ENCODE data around the gene SORCS2. TPM values are rescaled to one million over a fixed set of nuclear protein-coding genes. Genes with fewer than 3 reads are reported as not detected.

Gene SORCS2
- polyA plus RNA-seq, 1 donor from 2014 or later = not detected

- no peak overlapping the region for H3K27ac Mint-ChIP-seq
- H3K27me3 Mint-ChIP-seq = peaks cover 2% of the 10 kb centered on the region
- peaks cover 0 to 7% (median 2%) of the 10 kb centered on the region in 3 donors for H3K9me3 Mint-ChIP-seq
- no peaks in the 10 kb centered on the region for H3K36me3 Mint-ChIP-seq
- H3K4me1 Mint-ChIP-seq = peaks cover 0 to 2% (median 0%) of the 10 kb centered on the region in 3 donors
- no peak overlapping the region for H3K4me3 Mint-ChIP-seq
These were observed 320.6 kb downstream of the SORCS2 start for GRCh38 chr4:7512946-7513345.

- Mint-ChIP-seq H3K4me3 (no peak overlapping the region), H3K4me1 (peaks cover 0 to 2% (median 0%) of the 10 kb centered on the region in 3 donors), H3K9me3 (peaks cover 0 to 6% (median 2%) of the 10 kb centered on the region in 3 donors), H3K27ac (no peak overlapping the region), H3K27me3 (peaks cover 2% of the 10 kb centered on the region), H3K36me3 (no peaks in the 10 kb centered on the region)
These were observed 321.3 kb downstream of the SORCS2 start for GRCh38 chr4:7513671-7514070.

- H3K36me3 Mint-ChIP-seq = no peaks in the 10 kb centered on the region
- no peak overlapping the region for H3K27ac Mint-ChIP-seq
- H3K4me3 Mint-ChIP-seq = no peak overlapping the region
- H3K4me1 Mint-ChIP-seq = peaks cover 0 to 2% (median 0%) of the 10 kb centered on the region in 3 donors
- H3K9me3 Mint-ChIP-seq = peaks cover 0 to 3% (median 2%) of the 10 kb centered on the region in 3 donors
- H3K27me3 Mint-ChIP-seq = peaks cover 2% of the 10 kb centered on the region
These were observed 321.9 kb downstream of the SORCS2 start for GRCh38 chr4:7514281-7514680.

- Mint-ChIP-seq H3K4me3 (no peak overlapping the region), H3K36me3 (no peaks in the 10 kb centered on the region), H3K27ac (no peak overlapping the region), H3K27me3 (peaks cover 4% of the 10 kb centered on the region), H3K9me3 (peaks cover 0 to 3% (median 2%) of the 10 kb centered on the region in 3 donors), H3K4me1 (peaks cover 0 to 2% (median 0%) of the 10 kb centered on the region in 3 donors)
These were observed 322.5 kb downstream of the SORCS2 start for GRCh38 chr4:7514789-7515188.

- Mint-ChIP-seq H3K4me3 (no peak overlapping the region), H3K27ac (no peak overlapping the region), H3K4me1 (peaks cover 0 to 2% (median 0%) of the 10 kb centered on the region in 3 donors), H3K27me3 (peaks cover 4% of the 10 kb centered on the region), H3K9me3 (peaks cover 0 to 3% (median 0%) of the 10 kb centered on the region in 3 donors), H3K36me3 (no peaks in the 10 kb centered on the region)
These were observed 323.1 kb downstream of the SORCS2 start for GRCh38 chr4:7515390-7515902.

GRCh38 chr4:7516096-7516772 is 323.9 kb downstream of the SORCS2 start:
- no peak overlapping the region for H3K4me3 Mint-ChIP-seq
- no peak overlapping the region for H3K27ac Mint-ChIP-seq
- H3K36me3 Mint-ChIP-seq = no peaks in the 10 kb centered on the region
- H3K4me1 Mint-ChIP-seq = peaks cover 0 to 2% (median 0%) of the 10 kb centered on the region in 3 donors
- peaks cover 0 to 3% (median 0%) of the 10 kb centered on the region in 3 donors for H3K9me3 Mint-ChIP-seq
- H3K27me3 Mint-ChIP-seq = peaks cover 2% of the 10 kb centered on the region

- no peak overlapping the region for H3K27ac Mint-ChIP-seq
- H3K9me3 Mint-ChIP-seq = peaks cover 0 to 3% (median 0%) of the 10 kb centered on the region in 3 donors
- H3K4me1 Mint-ChIP-seq = peaks cover 0 to 2% (median 0%) of the 10 kb centered on the region in 3 donors
- H3K4me3 Mint-ChIP-seq = no peak overlapping the region
- peaks cover 2% of the 10 kb centered on the region for H3K27me3 Mint-ChIP-seq
- no peaks in the 10 kb centered on the region for H3K36me3 Mint-ChIP-seq
These were observed 324.4 kb downstream of the SORCS2 start for GRCh38 chr4:7516773-7517144.

GRCh38 chr4:7518871-7519637 is 326.7 kb downstream of the SORCS2 start:
- Mint-ChIP-seq H3K9me3 (no peaks in the 10 kb centered on the region), H3K36me3 (no peaks in the 10 kb centered on the region), H3K4me1 (peaks cover 0 to 2% (median 0%) of the 10 kb centered on the region in 3 donors), H3K27me3 (peaks cover 4% of the 10 kb centered on the region), H3K4me3 (peak overlapping the region in 1 of 4 donors; percentile 39), H3K27ac (no peak overlapping the region)

- H3K4me1 Mint-ChIP-seq = peaks cover 0 to 2% (median 0%) of the 10 kb centered on the region in 3 donors
- H3K27me3 Mint-ChIP-seq = peaks cover 4% of the 10 kb centered on the region
- H3K36me3 Mint-ChIP-seq = no peaks in the 10 kb centered on the region
These were observed 327.5 kb downstream of the SORCS2 start for GRCh38 chr4:7519638-7520376.

GRCh38 chr4:7521666-7522065 is 329.3 kb downstream of the SORCS2 start:
- H3K4me1 Mint-ChIP-seq = peaks cover 0 to 2% (median 0%) of the 10 kb centered on the region in 3 donors
- H3K4me3 Mint-ChIP-seq = no peak overlapping the region
- no peaks in the 10 kb centered on the region for H3K36me3 Mint-ChIP-seq
- peaks cover 8% of the 10 kb centered on the region for H3K27me3 Mint-ChIP-seq
- H3K9me3 Mint-ChIP-seq = no peaks in the 10 kb centered on the region
- H3K27ac Mint-ChIP-seq = no peak overlapping the region

More at GRCh38 chr4:7519638-7520376, 327.5 kb downstream of the SORCS2 start:
- Mint-ChIP-seq H3K9me3 (no peaks in the 10 kb centered on the region), H3K27ac (no peak overlapping the region), H3K4me3 (peak overlapping the region in 1 of 4 donors; percentile 39)

GRCh38 chr4:7522452-7523220 is 330.3 kb downstream of the SORCS2 start:
- Mint-ChIP-seq H3K9me3 (no peaks in the 10 kb centered on the region), H3K4me3 (no peak overlapping the region), H3K27me3 (peaks cover 8% of the 10 kb centered on the region), H3K4me1 (no peaks in the 10 kb centered on the region), H3K36me3 (no peaks in the 10 kb centered on the region), H3K27ac (no peak overlapping the region)

GRCh38 chr4:7523526-7523925 is 331.2 kb downstream of the SORCS2 start:
- Mint-ChIP-seq H3K4me3 (no peak overlapping the region), H3K9me3 (no peaks in the 10 kb centered on the region), H3K36me3 (no peaks in the 10 kb centered on the region), H3K27me3 (peaks cover 11% of the 10 kb centered on the region), H3K4me1 (no peaks in the 10 kb centered on the region), H3K27ac (no peak overlapping the region)

- H3K27me3 Mint-ChIP-seq = peaks cover 11% of the 10 kb centered on the region
- H3K9me3 Mint-ChIP-seq = no peaks in the 10 kb centered on the region
- no peak overlapping the region for H3K27ac Mint-ChIP-seq
- peak overlapping the region in 1 of 4 donors; percentile 23 for H3K4me3 Mint-ChIP-seq
- no peaks in the 10 kb centered on the region for H3K36me3 Mint-ChIP-seq
- peaks cover 0 to 2% (median 0%) of the 10 kb centered on the region in 3 donors for H3K4me1 Mint-ChIP-seq
These were observed 331.8 kb downstream of the SORCS2 start for GRCh38 chr4:7524064-7524682.

GRCh38 chr4:7524843-7525242 is 332.5 kb downstream of the SORCS2 start:
- Mint-ChIP-seq H3K27ac (no peak overlapping the region), H3K36me3 (no peaks in the 10 kb centered on the region), H3K9me3 (peaks cover 0 to under 1% (median 0%) of the 10 kb centered on the region in 3 donors), H3K4me1 (peaks cover 0 to 2% (median 0%) of the 10 kb centered on the region in 3 donors), H3K4me3 (no peak overlapping the region), H3K27me3 (peaks cover 14% of the 10 kb centered on the region)
